ENCODE measurements around the gene CHRD.

Gene CHRD

GRCh38 chr3:184379358-184380184 lies at the start of gene CHRD:
CHRD (plus strand) TSS chr3:184380054; CDS start chr3:184380319, 265 bp downstream.
- peak within 1 kb of the TSS; percentile 65 for H3K4me3 ChIP-seq (ENCODE audit: low read length)
- no peaks in the 10 kb centered on the region for H3K36me3 ChIP-seq (ENCODE audit: control insufficient read depth, insufficient read depth, low read length, severe bottlenecking)
- H3K9me3 ChIP-seq (ENCODE audit: control insufficient read depth, low read length): no peaks in the 10 kb centered on the region
- H3K27me3 ChIP-seq (replicated peaks; ENCODE audit: control insufficient read depth, insufficient read depth, low read length): peaks cover 25% of the 10 kb centered on the region
- H3K4me1 ChIP-seq (ENCODE audit: control insufficient read depth, insufficient read depth, low read length): peaks cover 9% of the 10 kb centered on the region
- no peak within 1 kb of the TSS for H3K9ac ChIP-seq (ENCODE audit: low read length)
- DNase-seq (ENCODE audit: low read depth): no peak

GRCh38 chr3:184332370-184333090 lies 47.3 kb upstream of the CHRD start:
- peak; percentile 69 for DNase-seq (ENCODE audit: low read depth)
- Histone ChIP-seq H3K9ac (ENCODE audit: low read length) (peak overlapping the region; percentile 28), H3K4me3 (ENCODE audit: low read length) (no peak overlapping the region), H3K27me3 (replicated peaks; ENCODE audit: control insufficient read depth, insufficient read depth, low read length) (no peaks in the 10 kb centered on the region), H3K4me1 (ENCODE audit: control insufficient read depth, insufficient read depth, low read length) (peaks cover 38% of the 10 kb centered on the region), H3K36me3 (ENCODE audit: control insufficient read depth, insufficient read depth, low read length, severe bottlenecking) (peaks cover 79% of the 10 kb centered on the region), H3K9me3 (ENCODE audit: control insufficient read depth, low read length) (no peaks in the 10 kb centered on the region)

- no peak for DNase-seq (ENCODE audit: low read depth)
- no peaks in the 10 kb centered on the region for H3K27me3 ChIP-seq (replicated peaks; ENCODE audit: control insufficient read depth, insufficient read depth, low read length)
- H3K9me3 ChIP-seq (ENCODE audit: control insufficient read depth, low read length): no peaks in the 10 kb centered on the region
- H3K9ac ChIP-seq (ENCODE audit: low read length): peak overlapping the region; percentile 22
- H3K4me3 ChIP-seq (ENCODE audit: low read length): no peak overlapping the region
- peaks cover 45% of the 10 kb centered on the region for H3K4me1 ChIP-seq (ENCODE audit: control insufficient read depth, insufficient read depth, low read length)
- peaks cover 73% of the 10 kb centered on the region for H3K36me3 ChIP-seq (ENCODE audit: control insufficient read depth, insufficient read depth, low read length, severe bottlenecking)
Observed at GRCh38 chr3:184333190-184333589, 46.7 kb upstream of the CHRD start.

GRCh38 chr3:184333700-184334099 lies 46.2 kb upstream of the CHRD start:
- Histone ChIP-seq H3K36me3 (ENCODE audit: control insufficient read depth, insufficient read depth, low read length, severe bottlenecking) (peaks cover 68% of the 10 kb centered on the region), H3K4me1 (ENCODE audit: control insufficient read depth, insufficient read depth, low read length) (peaks cover 45% of the 10 kb centered on the region), H3K27me3 (replicated peaks; ENCODE audit: control insufficient read depth, insufficient read depth, low read length) (no peaks in the 10 kb centered on the region), H3K4me3 (ENCODE audit: low read length) (no peak overlapping the region), H3K9me3 (ENCODE audit: control insufficient read depth, low read length) (no peaks in the 10 kb centered on the region), H3K9ac (ENCODE audit: low read length) (no peak overlapping the region)
- DNase-seq (ENCODE audit: low read depth): no peak

- DNase-seq (ENCODE audit: low read depth): peak; percentile 44
- H3K4me3 ChIP-seq (ENCODE audit: low read length): no peak overlapping the region
- no peaks in the 10 kb centered on the region for H3K27me3 ChIP-seq (replicated peaks; ENCODE audit: control insufficient read depth, insufficient read depth, low read length)
- H3K9ac ChIP-seq (ENCODE audit: low read length): no peak overlapping the region
- H3K36me3 ChIP-seq (ENCODE audit: control insufficient read depth, insufficient read depth, low read length, severe bottlenecking): peaks cover 59% of the 10 kb centered on the region
- H3K4me1 ChIP-seq (ENCODE audit: control insufficient read depth, insufficient read depth, low read length): peaks cover 45% of the 10 kb centered on the region
- no peaks in the 10 kb centered on the region for H3K9me3 ChIP-seq (ENCODE audit: control insufficient read depth, low read length)
Observed at GRCh38 chr3:184334470-184335158, 45.2 kb upstream of the CHRD start.

GRCh38 chr3:184335291-184335660 lies 44.6 kb upstream of the CHRD start:
- H3K36me3 ChIP-seq (ENCODE audit: control insufficient read depth, insufficient read depth, low read length, severe bottlenecking): peaks cover 52% of the 10 kb centered on the region
- H3K9me3 ChIP-seq (ENCODE audit: control insufficient read depth, low read length): no peaks in the 10 kb centered on the region
- H3K27me3 ChIP-seq (replicated peaks; ENCODE audit: control insufficient read depth, insufficient read depth, low read length): no peaks in the 10 kb centered on the region
- peaks cover 43% of the 10 kb centered on the region for H3K4me1 ChIP-seq (ENCODE audit: control insufficient read depth, insufficient read depth, low read length)
- peak overlapping the region; percentile 85 for H3K9ac ChIP-seq (ENCODE audit: low read length)
- H3K4me3 ChIP-seq (ENCODE audit: low read length): peak overlapping the region; percentile 83
- DNase-seq (ENCODE audit: low read depth): no peak

- H3K9me3 ChIP-seq (ENCODE audit: control insufficient read depth, low read length): no peaks in the 10 kb centered on the region
- H3K27me3 ChIP-seq (replicated peaks; ENCODE audit: control insufficient read depth, insufficient read depth, low read length): no peaks in the 10 kb centered on the region
- H3K36me3 ChIP-seq (ENCODE audit: control insufficient read depth, insufficient read depth, low read length, severe bottlenecking): peaks cover 46% of the 10 kb centered on the region
- peak; percentile 93 for DNase-seq (ENCODE audit: low read depth)
- H3K4me3 ChIP-seq (ENCODE audit: low read length): peak overlapping the region; percentile 83
- peaks cover 43% of the 10 kb centered on the region for H3K4me1 ChIP-seq (ENCODE audit: control insufficient read depth, insufficient read depth, low read length)
- H3K9ac ChIP-seq (ENCODE audit: low read length): peak overlapping the region; percentile 85
Observed at GRCh38 chr3:184335661-184336546, 44.0 kb upstream of the CHRD start.

- H3K9ac ChIP-seq (ENCODE audit: low read length): peak overlapping the region; percentile 85
- peak overlapping the region; percentile 83 for H3K4me3 ChIP-seq (ENCODE audit: low read length)
- peaks cover 39% of the 10 kb centered on the region for H3K36me3 ChIP-seq (ENCODE audit: control insufficient read depth, insufficient read depth, low read length, severe bottlenecking)
- H3K27me3 ChIP-seq (replicated peaks; ENCODE audit: control insufficient read depth, insufficient read depth, low read length): no peaks in the 10 kb centered on the region
- peaks cover 37% of the 10 kb centered on the region for H3K4me1 ChIP-seq (ENCODE audit: control insufficient read depth, insufficient read depth, low read length)
- no peaks in the 10 kb centered on the region for H3K9me3 ChIP-seq (ENCODE audit: control insufficient read depth, low read length)
- DNase-seq (ENCODE audit: low read depth): peak; percentile 68
Observed at GRCh38 chr3:184336547-184337398, 43.1 kb upstream of the CHRD start.

- Histone ChIP-seq H3K27me3 (replicated peaks; ENCODE audit: control insufficient read depth, insufficient read depth, low read length) (no peaks in the 10 kb centered on the region), H3K36me3 (ENCODE audit: control insufficient read depth, insufficient read depth, low read length, severe bottlenecking) (peaks cover 36% of the 10 kb centered on the region), H3K4me1 (ENCODE audit: control insufficient read depth, insufficient read depth, low read length) (peaks cover 35% of the 10 kb centered on the region), H3K9ac (ENCODE audit: low read length) (peak within 1 kb of the TSS; percentile 85), H3K9me3 (ENCODE audit: control insufficient read depth, low read length) (no peaks in the 10 kb centered on the region), H3K4me3 (ENCODE audit: low read length) (peak within 1 kb of the TSS; percentile 83)
- no peak for DNase-seq (ENCODE audit: low read depth)
Observed at GRCh38 chr3:184337399-184337714, 42.5 kb upstream of the CHRD start, which contains the start of gene FAM131A. FAM131A (plus strand) TSS chr3:184337600; CDS start chr3:184337631, 31 bp downstream.

- H3K4me3 ChIP-seq (ENCODE audit: low read length): peak overlapping the region; percentile 56
- H3K9ac ChIP-seq (ENCODE audit: low read length): peak overlapping the region; percentile 85
- no peak for DNase-seq (ENCODE audit: low read depth)
- peaks cover 35% of the 10 kb centered on the region for H3K4me1 ChIP-seq (ENCODE audit: control insufficient read depth, insufficient read depth, low read length)
- H3K27me3 ChIP-seq (replicated peaks; ENCODE audit: control insufficient read depth, insufficient read depth, low read length): no peaks in the 10 kb centered on the region
- H3K36me3 ChIP-seq (ENCODE audit: control insufficient read depth, insufficient read depth, low read length, severe bottlenecking): peaks cover 35% of the 10 kb centered on the region
- no peaks in the 10 kb centered on the region for H3K9me3 ChIP-seq (ENCODE audit: control insufficient read depth, low read length)
Observed at GRCh38 chr3:184337981-184338380, 41.9 kb upstream of the CHRD start.

Data from adipocyte (in vitro differentiated cells).